NCI-H2029 (cell line): ENCODE measurements around the gene EHF.

Experiments used
- DNase-seq: peaks from one replicate; lab custom pipeline; 2025; lab: John Stamatoyannopoulos, UW

Gene EHF

GRCh38 chr11:34602245-34602644, 18.6 kb upstream of the EHF start:
- DNase-seq = no peak

- DNase-seq = no peak
Measured at GRCh38 chr11:34603129-34604001, 17.5 kb upstream of the EHF start.

GRCh38 chr11:34604145-34604544, 16.7 kb upstream of the EHF start:
- DNase-seq = no peak

GRCh38 chr11:34604911-34605310, 16.0 kb upstream of the EHF start:
- DNase-seq = no peak

GRCh38 chr11:34605481-34606325, 15.2 kb upstream of the EHF start:
- no peak for DNase-seq

- DNase-seq = no peak
Measured at GRCh38 chr11:34606326-34607120, 14.4 kb upstream of the EHF start.

- DNase-seq = no peak
Measured at GRCh38 chr11:34609187-34609751, 11.6 kb upstream of the EHF start.

- DNase-seq = no peak
Measured at GRCh38 chr11:34609850-34610249, 11.0 kb upstream of the EHF start.

GRCh38 chr11:34610324-34611041, 10.4 kb upstream of the EHF start:
- DNase-seq = no peak

- no peak for DNase-seq
Measured at GRCh38 chr11:34613015-34613414, 7.9 kb upstream of the EHF start.

GRCh38 chr11:34613552-34614056, 7.3 kb upstream of the EHF start:
- DNase-seq = no peak

- DNase-seq = no peak
Measured at GRCh38 chr11:34614344-34615104, 6.4 kb upstream of the EHF start.

- no peak for DNase-seq
Measured at GRCh38 chr11:34616086-34616485, 4.8 kb upstream of the EHF start.

GRCh38 chr11:34616830-34617504, 3.9 kb upstream of the EHF start:
- no peak for DNase-seq

- no peak for DNase-seq
Measured at GRCh38 chr11:34618406-34618805, 2.5 kb upstream of the EHF start.

- no peak for DNase-seq
Measured at GRCh38 chr11:34619062-34619516, 1.8 kb upstream of the EHF start.

GRCh38 chr11:34620202-34620601, 691 bp upstream of the EHF start:
- DNase-seq = no peak

GRCh38 chr11:34621876-34622275, 983 bp downstream of the EHF start:
- DNase-seq = no peak

- DNase-seq = no peak
Measured at GRCh38 chr11:34623463-34623862, 2.6 kb downstream of the EHF start.

GRCh38 chr11:34624069-34624468, 3.2 kb downstream of the EHF start:
- DNase-seq = peak; percentile 65
